Measurements from ENCODE around the gene LRP1B. TPM values are rescaled to one million over a fixed set of nuclear protein-coding genes. Genes with fewer than 3 reads are reported as not detected.

The LRP1B gene
- total RNA-seq, 2 donors from 2014 or later, result 0.52 to 3.0 TPM

- no peak for DNase-seq
- Histone ChIP-seq H3K27me3 (no peaks in the 10 kb centered on the region), H3K4me3 (no peak overlapping the region), H3K27ac (no peak overlapping the region), H3K36me3 (replicated peaks in 1 of 2; ENCODE audit: insufficient read depth in 1 of 2, low read depth in 2 of 2) (no peaks in the 10 kb centered on the region), H3K9me3 (no peaks in the 10 kb centered on the region), H3K4me1 (no peaks in the 10 kb centered on the region)
- no peak for ATAC-seq
- intact Hi-C loops (cut with DNase I), result no loop called here
- TF ChIP-seq POLR2A (IDR thresholded peaks at IDR 0.05), result no peak
- no peak for TF ChIP-seq CTCF (IDR thresholded peaks at IDR 0.05)
Measured at GRCh38 chr2:142119347-142119746, 11.5 kb downstream of the LRP1B start.

- Histone ChIP-seq H3K4me1 (no peaks in the 10 kb centered on the region), H3K27me3 (no peaks in the 10 kb centered on the region), H3K36me3 (replicated peaks in 1 of 2; ENCODE audit: insufficient read depth in 1 of 2, low read depth in 2 of 2) (no peaks in the 10 kb centered on the region), H3K9me3 (no peaks in the 10 kb centered on the region), H3K27ac (no peak overlapping the region), H3K4me3 (no peak overlapping the region)
- intact Hi-C loops (cut with DNase I), result no loop called here
- DNase-seq, result no peak
- no peak for ATAC-seq
- TF ChIP-seq POLR2A (IDR thresholded peaks at IDR 0.05), result no peak
- no peak for TF ChIP-seq CTCF (IDR thresholded peaks at IDR 0.05)
Measured at GRCh38 chr2:142112757-142113221, 18.0 kb downstream of the LRP1B start.

- H3K36me3 ChIP-seq (replicated peaks in 1 of 2; ENCODE audit: insufficient read depth in 1 of 2, low read depth in 2 of 2), result no peaks in the 10 kb centered on the region
- H3K27ac ChIP-seq, result no peak overlapping the region
- intact Hi-C loops (cut with DNase I), result no loop called here
- no peak overlapping the region for H3K4me3 ChIP-seq
- H3K27me3 ChIP-seq, result no peaks in the 10 kb centered on the region
- H3K9me3 ChIP-seq, result no peaks in the 10 kb centered on the region
- H3K4me1 ChIP-seq, result no peaks in the 10 kb centered on the region
- TF ChIP-seq CTCF (IDR thresholded peaks at IDR 0.05), result no peak
- no peak for TF ChIP-seq POLR2A (IDR thresholded peaks at IDR 0.05)
- 48 to 65% methylated on average over 2 of the region's 2 CpGs for WGBS, 2 donors
- no peak for ATAC-seq
- DNase-seq, result no peak
Measured at GRCh38 chr2:142104134-142104758, 26.6 kb downstream of the LRP1B start.

- Histone ChIP-seq H3K4me3 (no peak overlapping the region), H3K27ac (no peak overlapping the region), H3K4me1 (no peaks in the 10 kb centered on the region), H3K27me3 (no peaks in the 10 kb centered on the region), H3K9me3 (no peaks in the 10 kb centered on the region), H3K36me3 (replicated peaks in 1 of 2; ENCODE audit: insufficient read depth in 1 of 2, low read depth in 2 of 2) (no peaks in the 10 kb centered on the region)
- TF ChIP-seq POLR2A (IDR thresholded peaks at IDR 0.05) (no peak), CTCF (IDR thresholded peaks at IDR 0.05) (no peak)
- ATAC-seq (no peak), DNase-seq (peak in 1 of 4 donors; percentile 8)
- 63 to 83% methylated on average over 1 of the region's 1 CpG for WGBS, 2 donors
- intact Hi-C loops (cut with DNase I), result no loop called here
Measured at GRCh38 chr2:142100970-142101369, 29.8 kb downstream of the LRP1B start.
